EH (cell line): ENCODE measurements around the gene CLDN10.
A peak's percentile ranks its signal among the peaks of the same experiment; 100 is the strongest.
"Not testable (repeated sequence)": the region's sequence is repeated elsewhere in the genome, so short reads cannot be mapped to it uniquely, and the experiment has no call there.

ENCODE experiments used
- DNase-seq: peaks from one replicate; pipeline ENCODE4 v3.0.0-alpha.2; 2015; ENCODE audit warnings: low read depth

The CLDN10 gene

GRCh38 chr13:95552539-95553441, at the start of gene CLDN10:
Gene CLDN10, plus strand, starts transcription at chr13:95552720. Its CDS starts 34 bp downstream, at chr13:95552754.
- DNase-seq, result no peak

- DNase-seq, result no peak
Observed at GRCh38 chr13:95503662-95504061, 48.9 kb upstream of the CLDN10 start.

GRCh38 chr13:95505265-95505664, 47.3 kb upstream of the CLDN10 start:
- no peak for DNase-seq

- no peak for DNase-seq
Observed at GRCh38 chr13:95505986-95506385, 46.5 kb upstream of the CLDN10 start.

- no peak for DNase-seq
Observed at GRCh38 chr13:95507991-95508390, 44.5 kb upstream of the CLDN10 start.

- DNase-seq, result no peak
Observed at GRCh38 chr13:95508996-95509395, 43.5 kb upstream of the CLDN10 start.

- DNase-seq, result peak; percentile 46
Observed at GRCh38 chr13:95509521-95510310, 42.8 kb upstream of the CLDN10 start.

GRCh38 chr13:95510950-95511349, 41.6 kb upstream of the CLDN10 start:
- DNase-seq, result no peak

- DNase-seq, result no peak
Observed at GRCh38 chr13:95512424-95512823, 40.1 kb upstream of the CLDN10 start.

- DNase-seq, result no peak
Observed at GRCh38 chr13:95512957-95513356, 39.6 kb upstream of the CLDN10 start.

- not testable (repeated sequence) for DNase-seq
Observed at GRCh38 chr13:95515606-95516005, 36.9 kb upstream of the CLDN10 start.

GRCh38 chr13:95516021-95516420, 36.5 kb upstream of the CLDN10 start:
- no peak for DNase-seq

GRCh38 chr13:95516492-95516891, 36.0 kb upstream of the CLDN10 start:
- DNase-seq, result no peak

GRCh38 chr13:95523598-95523997, 28.9 kb upstream of the CLDN10 start:
- DNase-seq, result no peak

- DNase-seq, result no peak
Observed at GRCh38 chr13:95524264-95524901, 28.1 kb upstream of the CLDN10 start.

- no peak for DNase-seq
Observed at GRCh38 chr13:95527955-95528354, 24.6 kb upstream of the CLDN10 start.

- DNase-seq, result peak; percentile 13
Observed at GRCh38 chr13:95530178-95530577, 22.3 kb upstream of the CLDN10 start.

GRCh38 chr13:95533545-95534160, 18.9 kb upstream of the CLDN10 start:
- DNase-seq, result no peak

GRCh38 chr13:95535243-95535642, 17.3 kb upstream of the CLDN10 start:
- peak; percentile 53 for DNase-seq

- DNase-seq, result peak; percentile 40
Observed at GRCh38 chr13:95536632-95537241, 15.8 kb upstream of the CLDN10 start.

- DNase-seq, result no peak
Observed at GRCh38 chr13:95540888-95541287, 11.6 kb upstream of the CLDN10 start.

GRCh38 chr13:95541308-95541707, 11.2 kb upstream of the CLDN10 start:
- no peak for DNase-seq
